Activated B cell treated with CpG ODN at 0.5 μM for 24 hours (primary cell): ENCODE data around the gene SORL1. TPM values are rescaled to one million over a fixed set of nuclear protein-coding genes. Genes with fewer than 3 reads are reported as not detected.

Experiments
- ATAC-seq: fragments of 200-7000 bp; cut with Tn5 transposase; one replicate; pipeline ENCODE4 v1.10.0; 2021; ENCODE audit warnings: low read depth, mild to moderate bottlenecking, moderate library complexity
- CTCF ChIA-PET: fragments of 350-600 bp; sonication (Branson Sonifier 250); formaldehyde crosslinking; loops from one replicate; lab custom pipeline; 2021; ENCODE audit warnings: antibody characterized with exemption; lab: Charles Lee
- POLR2A ChIA-PET: fragments of 350-600 bp; sonication (Branson Sonifier 250); formaldehyde crosslinking; loops from one replicate; lab custom pipeline; 2021; ENCODE audit warnings: antibody characterized with exemption; lab: Charles Lee
- DNase-seq: peaks from one replicate; pipeline ENCODE4 v3.0.0; 2022
- H3K27ac Mint-ChIP-seq: one replicate; pipeline ENCODE4 v1.8.0; 2020; ENCODE audit warnings: mixed read lengths
- H3K27me3 Mint-ChIP-seq: one replicate; pipeline ENCODE4 v1.8.0; 2021; ENCODE audit warnings: mixed read lengths
- H3K36me3 Mint-ChIP-seq: one replicate; pipeline ENCODE4 v1.8.0; 2021; ENCODE audit warnings: low read depth, mixed read lengths
- H3K4me1 Mint-ChIP-seq: one replicate; pipeline ENCODE4 v1.8.0; 2021; ENCODE audit warnings: mixed read lengths
- H3K4me3 Mint-ChIP-seq: one replicate; pipeline ENCODE4 v1.8.0; 2020; ENCODE audit warnings: mild to moderate bottlenecking, mixed read lengths
- H3K9me3 Mint-ChIP-seq: one replicate; pipeline ENCODE4 v1.8.0; 2020; ENCODE audit warnings: mixed read lengths
- CTCF ChIP-seq: fragments of 200-600 bp; IDR thresholded peaks from one replicate; pipeline ENCODE4 v1.8.0; 2022; ENCODE audit warnings: antibody characterized with exemption, mild to moderate bottlenecking
- intact Hi-C: fragments of 100-400 bp; cut with micrococcal nuclease; formaldehyde crosslinking; loops from one replicate; pipeline ENCODE4 v1.15.1; 2024
- total RNA-seq: library from RNA; stranded (reverse); gene quantifications from 2 replicates; pipeline ENCODE4 v1.2.3, GENCODE V29; 2022

Gene SORL1
- total RNA-seq, 1 donor from 2014 or later, result 180 TPM

GRCh38 chr11:121467965-121468364, 15.9 kb downstream of the SORL1 start:
- CTCF ChIA-PET, result interaction anchor here (1.1 to 2.4 kb wide), 4 partner anchors 11 to 124 kb away, joined by 3 to 13 read pairs (median 4); partner anchors contain the start of genes SORL1 and SORL1-AS1
- H3K27me3 Mint-ChIP-seq, result no peaks in the 10 kb centered on the region
- H3K4me3 Mint-ChIP-seq, result peak overlapping the region; percentile 67
- H3K36me3 Mint-ChIP-seq, result peaks cover 34% of the 10 kb centered on the region
- ATAC-seq (peak; percentile 66), DNase-seq (no peak)
- no peak for TF ChIP-seq CTCF
- no peaks in the 10 kb centered on the region for H3K9me3 Mint-ChIP-seq
- POLR2A ChIA-PET, result interaction anchor here (0.8 to 10.2 kb wide), 8 partner anchors 11 to 82 kb away, joined by 3 to 148 read pairs (median 3); partner anchors contain the start of genes SORL1 and SORL1-AS1
- H3K27ac Mint-ChIP-seq, result peak overlapping the region; percentile 75
- H3K4me1 Mint-ChIP-seq, result peaks cover 82% of the 10 kb centered on the region
- intact Hi-C loops, result loop anchor here (5.0 kb wide), 1 partner anchor 146 kb away; no protein-coding TSS in a partner anchor

GRCh38 chr11:121469910-121470309, 17.8 kb downstream of the SORL1 start:
- no peak overlapping the region for H3K4me3 Mint-ChIP-seq
- no peaks in the 10 kb centered on the region for H3K27me3 Mint-ChIP-seq
- H3K27ac Mint-ChIP-seq, result no peak overlapping the region
- peaks cover 46% of the 10 kb centered on the region for H3K36me3 Mint-ChIP-seq
- no peak for TF ChIP-seq CTCF
- peaks cover 66% of the 10 kb centered on the region for H3K4me1 Mint-ChIP-seq
- DNase-seq (no peak), ATAC-seq (no peak)
- ChIA-PET CTCF (no interaction called here), POLR2A (no interaction called here)
- no peaks in the 10 kb centered on the region for H3K9me3 Mint-ChIP-seq
- intact Hi-C loops, result loop anchor here (5.0 kb wide), 1 partner anchor 148 kb away; no protein-coding TSS in a partner anchor

GRCh38 chr11:121471167-121471566, 19.1 kb downstream of the SORL1 start:
- no peak for ATAC-seq
- Mint-ChIP-seq H3K27ac (no peak overlapping the region), H3K36me3 (peaks cover 55% of the 10 kb centered on the region), H3K4me1 (peaks cover 54% of the 10 kb centered on the region), H3K9me3 (no peaks in the 10 kb centered on the region), H3K4me3 (no peak overlapping the region), H3K27me3 (no peaks in the 10 kb centered on the region)
- TF ChIP-seq CTCF, result no peak
- intact Hi-C loops, result no loop called here
- ChIA-PET CTCF (no interaction called here), POLR2A (no interaction called here)
- DNase-seq, result no peak

- Mint-ChIP-seq H3K4me3 (no peak overlapping the region), H3K27me3 (no peaks in the 10 kb centered on the region), H3K4me1 (peaks cover 48% of the 10 kb centered on the region), H3K27ac (no peak overlapping the region), H3K36me3 (peaks cover 62% of the 10 kb centered on the region), H3K9me3 (no peaks in the 10 kb centered on the region)
- DNase-seq, result no peak
- ATAC-seq, result no peak
- TF ChIP-seq CTCF, result no peak
- POLR2A ChIA-PET, result no interaction called here
- CTCF ChIA-PET, result no interaction called here
- intact Hi-C loops, result no loop called here
Measured at GRCh38 chr11:121472312-121472711, 20.2 kb downstream of the SORL1 start.

- DNase-seq, result no peak
- H3K36me3 Mint-ChIP-seq, result peaks cover 71% of the 10 kb centered on the region
- H3K9me3 Mint-ChIP-seq, result no peaks in the 10 kb centered on the region
- no peak for TF ChIP-seq CTCF
- peaks cover 39% of the 10 kb centered on the region for H3K4me1 Mint-ChIP-seq
- ATAC-seq, result no peak
- intact Hi-C loops, result no loop called here
- H3K4me3 Mint-ChIP-seq, result no peak overlapping the region
- POLR2A ChIA-PET, result no interaction called here
- H3K27me3 Mint-ChIP-seq, result no peaks in the 10 kb centered on the region
- CTCF ChIA-PET, result no interaction called here
- H3K27ac Mint-ChIP-seq, result peak overlapping the region; percentile 24
Measured at GRCh38 chr11:121473064-121473777, 21.1 kb downstream of the SORL1 start.
